GM12875 (cell line): ENCODE data around the gene VEZF1.

Source experiments
- H3K4me3 ChIP-seq: one replicate; pipeline ENCODE4 v1.5.1; 2011; ENCODE audit warnings: low read depth, low read length, control low read depth
- CTCF ChIP-seq: IDR thresholded peaks from 2 replicates; pipeline ENCODE4 v1.5.1; 2011; ENCODE audit warnings: low read depth, mild to moderate bottlenecking, control low read depth, inconsistent platforms, low read length, moderate library complexity, borderline replicate concordance; ENCODE audit not compliant: insufficient read depth

Gene VEZF1

DNA sequence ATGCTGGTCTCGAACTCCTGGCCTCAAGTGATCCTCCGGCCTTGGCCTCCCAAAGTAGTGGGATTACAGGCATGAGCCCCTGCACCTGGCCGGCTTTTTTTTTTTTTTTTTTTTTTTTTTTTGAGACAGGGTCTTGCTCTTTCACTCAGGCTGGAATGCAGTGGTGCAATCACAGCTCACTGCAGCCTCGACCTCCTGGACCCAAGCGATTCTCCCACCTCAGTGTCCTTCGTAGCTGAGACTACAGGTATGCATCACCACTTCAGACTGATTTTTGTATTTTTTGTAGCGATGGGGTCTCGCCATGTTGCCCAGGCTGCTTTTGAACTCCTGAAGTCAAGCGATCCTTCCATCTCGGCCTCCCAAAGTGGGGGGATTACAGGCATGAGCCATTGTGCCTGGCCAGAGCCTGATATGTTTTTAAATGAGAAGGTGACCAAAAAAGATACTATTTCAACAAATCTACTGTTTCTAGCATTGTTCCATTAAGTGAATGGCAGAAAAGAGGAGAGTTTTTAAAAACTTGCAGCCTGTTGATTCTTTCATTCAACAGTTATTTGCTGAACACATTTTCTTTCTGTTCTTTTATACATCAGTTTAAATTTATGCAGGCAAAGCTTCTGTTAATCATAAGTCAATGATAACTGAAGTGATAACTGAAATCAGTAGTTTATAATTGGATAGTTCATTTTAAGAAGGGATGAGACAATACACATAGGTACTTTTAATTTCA lies 22.2 kb upstream of the VEZF1 start:
- TF ChIP-seq CTCF = no peak
- H3K4me3 ChIP-seq = no peak overlapping the region

DNA sequence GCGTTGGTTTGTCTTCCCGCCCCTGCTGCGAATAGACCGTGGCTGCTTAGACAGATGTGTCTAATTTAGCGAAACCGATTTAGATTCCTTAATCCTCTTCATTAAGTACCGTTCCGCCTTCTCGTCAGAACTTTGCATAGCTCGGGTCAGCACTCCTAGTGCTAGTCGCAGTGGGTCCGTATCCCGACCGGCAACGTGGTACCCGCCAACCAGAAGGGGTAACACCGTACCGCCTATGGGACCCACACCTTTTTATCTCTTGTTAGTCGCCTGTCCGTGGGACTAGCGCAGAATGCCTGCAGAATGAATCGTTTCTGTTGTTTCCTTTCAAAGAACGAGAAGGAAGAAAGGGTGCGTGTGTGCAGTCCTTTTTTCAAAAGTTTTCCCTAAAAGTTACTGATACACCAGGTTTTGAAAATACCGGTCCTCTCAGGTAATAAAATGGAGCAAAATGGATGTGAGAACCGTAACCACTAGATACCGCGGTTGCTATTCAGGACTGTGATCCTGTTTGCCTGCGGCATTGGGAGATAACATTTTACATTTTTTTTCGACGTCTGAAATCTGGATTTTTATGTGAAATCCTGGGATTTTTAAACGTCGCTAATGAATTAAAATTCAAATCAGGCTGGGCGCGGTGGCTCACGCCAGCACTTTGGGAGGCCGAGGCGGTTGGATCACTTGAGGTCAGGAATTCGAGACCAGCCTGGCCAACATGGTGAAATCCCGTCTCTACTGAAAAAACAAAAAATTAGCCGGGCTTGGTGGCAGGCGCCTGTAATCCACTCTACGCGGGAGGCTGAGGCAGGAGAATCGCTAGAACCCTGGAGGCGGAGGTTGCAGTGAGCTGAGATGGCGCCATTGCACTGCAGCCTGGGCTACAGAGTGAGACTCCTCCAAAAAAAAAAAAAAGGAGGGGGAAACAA lies 20.0 kb upstream of the VEZF1 start:
- no peak for TF ChIP-seq CTCF

DNA sequence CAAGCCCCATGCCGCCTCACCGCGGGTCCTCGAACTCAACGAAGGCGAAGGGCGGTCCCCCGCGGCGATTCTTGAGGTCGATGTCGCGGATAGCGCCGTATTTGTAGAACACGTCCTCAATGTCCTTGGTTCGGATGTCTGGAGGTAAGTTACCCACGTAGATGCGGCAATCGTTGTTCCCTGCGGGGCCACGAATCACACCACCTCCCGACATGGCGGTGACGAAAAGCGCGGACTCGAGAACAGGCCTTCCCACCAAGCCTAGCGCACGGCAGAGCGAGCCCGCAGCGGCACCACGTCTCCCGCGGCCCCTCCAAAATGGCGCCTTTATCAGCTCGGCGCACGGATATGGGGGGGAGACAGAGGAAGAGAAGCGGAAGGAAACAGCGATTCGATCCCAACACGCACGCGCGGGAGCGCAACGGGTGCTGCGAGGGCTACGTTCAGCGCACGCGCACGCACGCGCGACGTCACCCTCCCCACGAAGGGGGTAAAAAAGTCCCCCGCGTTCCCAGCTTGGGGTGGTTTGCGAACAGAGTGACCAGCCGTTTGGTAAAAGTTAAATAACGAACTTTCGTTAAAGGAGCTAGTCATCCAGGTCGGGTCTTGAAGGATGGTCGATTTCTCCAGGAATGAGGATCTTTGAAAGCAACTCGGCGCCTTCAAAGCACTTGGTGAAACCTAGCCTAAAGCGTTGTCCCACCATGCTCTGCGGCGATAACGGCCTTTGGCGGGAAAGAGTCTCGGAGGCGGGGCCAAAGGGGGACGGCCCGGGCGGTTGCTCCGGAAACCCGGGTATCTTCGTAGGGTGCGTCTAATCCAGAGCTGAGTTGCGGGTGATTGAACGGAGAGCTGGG lies 19.1 kb upstream of the VEZF1 start, which contains the start of gene SRSF1:
SRSF1 (minus strand) TSS at position 323 of the 857 bp plus-strand sequence; CDS start at position 214, 109 bp downstream.
- no peak for TF ChIP-seq CTCF

More for the DNA sequence above, 20.0 kb upstream of the VEZF1 start:
- H3K4me3 ChIP-seq = peak overlapping the region; percentile 87

GRCh38 chr17:58006560-58006923 lies 18.5 kb upstream of the VEZF1 start:
- H3K4me3 ChIP-seq = peak overlapping the region; percentile 87
- TF ChIP-seq CTCF = no peak

More for the DNA sequence above, 19.1 kb upstream of the VEZF1 start, which contains the start of gene SRSF1:
- peak within 1 kb of the TSS; percentile 87 for H3K4me3 ChIP-seq

- H3K4me3 ChIP-seq = peak overlapping the region; percentile 87
- no peak for TF ChIP-seq CTCF
These were observed 17.9 kb upstream of the VEZF1 start for GRCh38 chr17:58005728-58006559.
